Fibroblast of skin of scalp (primary cell): ENCODE data around the gene TPRA1.

Experiments
- DNase-seq: peaks from one replicate; pipeline ENCODE4 v3.0.0-alpha.2; 2013

The TPRA1 gene

GRCh38 chr3:127589600-127590281, 792 bp downstream of the TPRA1 start:
- no peak for DNase-seq

- DNase-seq = peak; percentile 66
These were observed 1.5 kb downstream of the TPRA1 start for GRCh38 chr3:127588806-127589577.

- no peak for DNase-seq
These were observed 2.7 kb downstream of the TPRA1 start for GRCh38 chr3:127587876-127588275.

GRCh38 chr3:127585813-127586413, 4.6 kb downstream of the TPRA1 start:
- DNase-seq = no peak

GRCh38 chr3:127585163-127585812, 5.2 kb downstream of the TPRA1 start:
- no peak for DNase-seq

GRCh38 chr3:127584734-127585133, 5.8 kb downstream of the TPRA1 start:
- no peak for DNase-seq

- no peak for DNase-seq
These were observed 10.0 kb downstream of the TPRA1 start for GRCh38 chr3:127580327-127581060.

- DNase-seq = no peak
These were observed 11.7 kb downstream of the TPRA1 start for GRCh38 chr3:127578802-127579201.

- no peak for DNase-seq
These were observed 12.4 kb downstream of the TPRA1 start for GRCh38 chr3:127578168-127578567.

GRCh38 chr3:127577448-127577847, 13.1 kb downstream of the TPRA1 start:
- DNase-seq = no peak

- peak; percentile 90 for DNase-seq
These were observed 15.4 kb downstream of the TPRA1 start for GRCh38 chr3:127574880-127575878.

GRCh38 chr3:127573912-127574311, 16.6 kb downstream of the TPRA1 start:
- DNase-seq = no peak

GRCh38 chr3:127573401-127573800, 17.1 kb downstream of the TPRA1 start:
- DNase-seq = no peak

- DNase-seq = no peak
These were observed 17.8 kb downstream of the TPRA1 start for GRCh38 chr3:127572735-127573134.

- DNase-seq = no peak
These were observed 18.3 kb downstream of the TPRA1 start for GRCh38 chr3:127572186-127572585.

GRCh38 chr3:127570520-127570919, 20.0 kb downstream of the TPRA1 start:
- DNase-seq = no peak

- no peak for DNase-seq
These were observed 21.4 kb downstream of the TPRA1 start for GRCh38 chr3:127569160-127569559.

- DNase-seq = no peak
These were observed 21.9 kb downstream of the TPRA1 start for GRCh38 chr3:127568586-127568985.

- peak; percentile 31 for DNase-seq
These were observed 23.7 kb downstream of the TPRA1 start for GRCh38 chr3:127566833-127567232.

GRCh38 chr3:127565711-127566110, 24.8 kb downstream of the TPRA1 start:
- DNase-seq = no peak
